ENCODE data around the gene ASTN2. TPM values are rescaled to one million over a fixed set of nuclear protein-coding genes. Genes with fewer than 3 reads are reported as not detected.
"Not testable (repeated sequence)": the region's sequence is repeated elsewhere in the genome, so short reads cannot be mapped to it uniquely, and the experiment has no call there.

Gene ASTN2
- total RNA-seq, 6 experiments from 2014 or later: 0.91 to 3.1 (median 2.5) TPM

DNA sequence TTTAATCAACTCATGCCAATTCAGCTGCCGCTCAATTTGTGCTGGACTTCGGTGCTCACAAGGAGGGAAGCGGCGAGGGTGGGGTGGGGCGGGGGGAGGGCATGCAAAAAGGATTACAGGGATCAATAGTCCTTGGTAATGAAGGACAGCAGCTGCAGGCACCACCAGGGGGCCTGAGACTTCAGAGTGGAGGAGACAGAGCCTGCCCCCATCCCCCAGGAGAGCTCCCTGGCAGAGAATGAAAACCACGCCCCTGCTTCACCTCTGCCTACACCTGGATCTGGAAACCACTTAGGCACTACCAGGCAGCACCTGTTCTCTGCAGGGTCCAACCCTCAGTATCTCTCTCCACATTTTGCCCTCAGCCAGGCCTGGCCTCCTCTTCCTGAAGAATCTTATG, 572.2 kb downstream of the ASTN2 start:
- H3K36me3 ChIP-seq: no peaks in the 10 kb centered on the region
- no peak for DNase-seq
- 61% methylated on average over 3 of the region's 6 CpGs for WGBS (ENCODE audit: insufficient coverage, low coverage, low lambda C conversion rate, missing lambda C conversion rate)
- intact Hi-C loops (cut with DNase I): no loop called here
- ATAC-seq: no peak
- H3K4me3 ChIP-seq: no peak overlapping the region
- no peak for TF ChIP-seq POLR2A (IDR thresholded peaks at IDR 0.05)
- TF ChIP-seq, protein P1, sequence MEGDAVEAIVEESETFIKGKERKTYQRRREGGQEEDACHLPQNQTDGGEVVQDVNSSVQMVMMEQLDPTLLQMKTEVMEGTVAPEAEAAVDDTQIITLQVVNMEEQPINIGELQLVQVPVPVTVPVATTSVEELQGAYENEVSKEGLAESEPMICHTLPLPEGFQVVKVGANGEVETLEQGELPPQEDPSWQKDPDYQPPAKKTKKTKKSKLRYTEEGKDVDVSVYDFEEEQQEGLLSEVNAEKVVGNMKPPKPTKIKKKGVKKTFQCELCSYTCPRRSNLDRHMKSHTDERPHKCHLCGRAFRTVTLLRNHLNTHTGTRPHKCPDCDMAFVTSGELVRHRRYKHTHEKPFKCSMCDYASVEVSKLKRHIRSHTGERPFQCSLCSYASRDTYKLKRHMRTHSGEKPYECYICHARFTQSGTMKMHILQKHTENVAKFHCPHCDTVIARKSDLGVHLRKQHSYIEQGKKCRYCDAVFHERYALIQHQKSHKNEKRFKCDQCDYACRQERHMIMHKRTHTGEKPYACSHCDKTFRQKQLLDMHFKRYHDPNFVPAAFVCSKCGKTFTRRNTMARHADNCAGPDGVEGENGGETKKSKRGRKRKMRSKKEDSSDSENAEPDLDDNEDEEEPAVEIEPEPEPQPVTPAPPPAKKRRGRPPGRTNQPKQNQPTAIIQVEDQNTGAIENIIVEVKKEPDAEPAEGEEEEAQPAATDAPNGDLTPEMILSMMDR (IDR thresholded peaks at IDR 0.05): no peak
- H3K27me3 ChIP-seq: no peaks in the 10 kb centered on the region
- no peaks in the 10 kb centered on the region for H3K9me3 ChIP-seq
- H3K27ac ChIP-seq: no peak overlapping the region
- no peaks in the 10 kb centered on the region for H3K4me1 ChIP-seq

DNA sequence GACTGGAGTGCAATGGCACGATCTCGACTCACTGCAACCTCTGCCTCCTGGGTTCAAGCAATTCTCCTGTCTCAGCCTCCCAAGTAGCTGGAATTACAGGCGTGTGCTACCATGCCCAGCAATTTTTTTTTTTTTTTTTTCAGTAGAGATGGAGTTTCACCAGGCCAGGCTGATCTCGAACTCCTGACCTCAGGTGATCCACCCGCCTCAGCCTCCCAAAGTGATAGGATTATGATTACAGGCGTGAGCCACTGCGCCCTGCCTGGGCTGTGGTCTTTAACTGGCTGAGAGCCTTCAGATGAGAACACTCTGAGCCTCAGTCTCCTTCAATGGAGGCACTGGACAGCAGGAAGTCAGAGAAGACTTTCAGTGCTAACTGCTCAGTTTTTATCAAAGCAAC, 576.4 kb downstream of the ASTN2 start:
- DNase-seq; intact Hi-C loops (cut with DNase I); H3K9me3 ChIP-seq; H3K4me3 ChIP-seq; H3K27ac ChIP-seq; ATAC-seq; H3K36me3 ChIP-seq; H3K4me1 ChIP-seq; H3K27me3 ChIP-seq: not testable (repeated sequence)
- WGBS (ENCODE audit: insufficient coverage, low coverage, low lambda C conversion rate, missing lambda C conversion rate): 72% methylated on average over 7 of the region's 7 CpGs

DNA sequence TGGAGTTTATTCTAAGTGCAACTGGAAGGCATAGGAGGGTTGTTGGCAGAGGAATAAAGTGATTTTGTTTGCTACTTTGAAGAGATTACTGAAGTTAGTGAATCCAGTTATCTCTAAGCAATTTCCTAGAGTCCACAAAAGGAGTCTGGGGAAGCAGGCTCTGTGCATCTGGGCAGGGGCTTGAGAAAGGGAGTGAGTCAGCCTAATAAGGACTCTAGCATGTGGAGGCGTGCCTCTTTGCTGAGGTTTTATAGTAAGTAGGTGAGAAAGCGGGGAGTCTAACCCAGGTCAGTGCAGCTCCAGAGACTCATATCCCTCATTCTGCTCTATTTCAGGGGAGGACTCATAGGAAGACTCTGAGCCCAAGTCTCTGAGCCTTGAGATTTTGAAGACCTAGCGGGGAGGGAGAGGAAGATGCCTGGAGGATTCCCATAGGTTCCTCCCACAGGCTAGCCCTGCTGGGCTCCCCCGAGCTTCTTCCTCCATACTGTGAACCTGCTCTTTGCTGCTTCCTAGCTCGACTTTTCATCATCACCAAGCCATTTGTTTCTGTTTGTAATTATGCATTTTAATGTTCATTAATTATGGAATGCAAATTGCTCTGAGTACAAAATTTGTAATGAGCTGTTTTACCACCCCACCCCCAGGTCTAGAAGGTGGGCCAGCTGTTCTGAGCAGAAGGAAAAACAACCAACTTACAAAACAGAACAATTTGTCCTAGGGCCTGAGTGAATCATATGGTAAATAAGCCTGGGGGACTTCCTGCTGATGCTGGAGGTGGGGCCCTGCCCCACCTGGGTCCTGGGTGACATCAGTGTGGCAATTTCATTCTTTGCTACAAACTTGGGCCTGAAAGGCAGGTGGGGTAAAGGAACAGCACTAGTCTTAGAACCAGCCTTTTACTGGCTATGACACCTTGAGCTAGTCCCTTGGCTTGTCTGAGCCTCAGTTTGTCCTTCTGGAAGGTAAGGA, 577.6 kb downstream of the ASTN2 start:
- no peaks in the 10 kb centered on the region for H3K27me3 ChIP-seq
- DNase-seq (no peak), ATAC-seq (no peak)
- TF ChIP-seq, protein P1 (IDR thresholded peaks at IDR 0.05): no peak
- no peak for TF ChIP-seq POLR2A (IDR thresholded peaks at IDR 0.05)
- H3K4me1 ChIP-seq: no peaks in the 10 kb centered on the region
- 33% methylated on average over 3 of the region's 5 CpGs for WGBS (ENCODE audit: insufficient coverage, low coverage, low lambda C conversion rate, missing lambda C conversion rate)
- intact Hi-C loops (cut with DNase I): no loop called here
- no peaks in the 10 kb centered on the region for H3K36me3 ChIP-seq
- no peak overlapping the region for H3K27ac ChIP-seq
- no peak overlapping the region for H3K4me3 ChIP-seq
- H3K9me3 ChIP-seq: no peaks in the 10 kb centered on the region

GRCh38 chr9:116830321-116830720, 584.5 kb downstream of the ASTN2 start:
- ATAC-seq; DNase-seq; intact Hi-C loops (cut with DNase I); H3K27ac ChIP-seq; H3K4me1 ChIP-seq; H3K27me3 ChIP-seq; H3K9me3 ChIP-seq; H3K36me3 ChIP-seq; H3K4me3 ChIP-seq: not testable (repeated sequence)
- WGBS (ENCODE audit: insufficient coverage, low coverage, low lambda C conversion rate, missing lambda C conversion rate): 93% methylated on average over 2 of the region's 2 CpGs

DNA sequence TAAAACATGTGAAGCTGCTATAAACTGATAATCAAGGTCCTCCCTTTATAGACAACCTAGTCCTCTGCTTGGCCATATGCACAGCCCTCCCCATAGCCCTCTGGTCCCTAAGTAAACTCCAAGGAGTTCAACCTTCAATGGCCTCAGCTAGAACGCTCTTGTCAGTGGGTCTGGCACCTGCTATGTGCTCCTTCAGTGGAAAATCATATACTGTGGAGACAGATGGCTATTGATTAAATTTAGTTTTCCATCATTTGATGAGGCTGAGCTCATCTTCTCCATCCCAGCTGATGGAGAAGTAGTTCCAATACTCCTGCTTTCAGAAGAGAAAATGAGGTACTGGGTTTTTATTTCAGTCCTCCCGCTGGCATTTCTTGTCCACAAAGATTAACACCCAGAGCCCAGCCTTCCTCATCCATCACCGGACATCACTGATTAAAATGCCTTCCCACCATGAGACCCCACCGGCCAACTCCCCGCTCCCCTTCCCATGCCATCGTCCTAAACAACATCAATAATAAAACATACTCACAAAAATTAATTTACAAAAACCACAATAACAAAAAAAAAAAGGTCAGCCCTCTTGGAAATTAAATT, 593.1 kb downstream of the ASTN2 start:
- intact Hi-C loops (cut with DNase I): no loop called here
- H3K27me3 ChIP-seq: no peaks in the 10 kb centered on the region
- DNase-seq (no peak), ATAC-seq (no peak)
- no peak overlapping the region for H3K4me3 ChIP-seq
- 67% methylated on average over 6 of the region's 6 CpGs for WGBS (ENCODE audit: insufficient coverage, low coverage, low lambda C conversion rate, missing lambda C conversion rate)
- no peak for TF ChIP-seq POLR2A (IDR thresholded peaks at IDR 0.05)
- TF ChIP-seq, protein P1 (IDR thresholded peaks at IDR 0.05): no peak
- H3K36me3 ChIP-seq: no peaks in the 10 kb centered on the region
- H3K4me1 ChIP-seq: no peaks in the 10 kb centered on the region
- H3K9me3 ChIP-seq: no peaks in the 10 kb centered on the region
- H3K27ac ChIP-seq: no peak overlapping the region

Measured in right lobe of liver (tissue), 6 donors.